HG02642 (cell line): ENCODE results near the gene GJB6.

ENCODE experiments used
- ATAC-seq: cut with Tn5 transposase; IDR thresholded peaks from one replicate; pipeline ENCODE4 v1.9.1; 2021; ENCODE audit warnings: mild to moderate bottlenecking; ENCODE audit not compliant: unreplicated experiment, poor library complexity

The GJB6 gene

GRCh38 chr13:20230913-20231838 is 943 bp downstream of the GJB6 start:
- ATAC-seq, result no peak

GRCh38 chr13:20227730-20228129 is 4.4 kb downstream of the GJB6 start:
- ATAC-seq, result no peak

GRCh38 chr13:20227288-20227687 is 4.8 kb downstream of the GJB6 start:
- no peak for ATAC-seq

- ATAC-seq, result no peak
Measured at GRCh38 chr13:20222553-20222952, 9.6 kb downstream of the GJB6 start.

GRCh38 chr13:20221772-20222171 is 10.3 kb downstream of the GJB6 start:
- no peak for ATAC-seq

GRCh38 chr13:20219577-20219976 is 12.5 kb downstream of the GJB6 start:
- ATAC-seq, result peak; percentile 88

GRCh38 chr13:20217168-20217567 is 15.0 kb downstream of the GJB6 start:
- no peak for ATAC-seq

- no peak for ATAC-seq
Measured at GRCh38 chr13:20209948-20210347, 22.2 kb downstream of the GJB6 start.

- no peak for ATAC-seq
Measured at GRCh38 chr13:20206698-20207235, 25.4 kb downstream of the GJB6 start.

GRCh38 chr13:20206065-20206697 is 25.9 kb downstream of the GJB6 start:
- ATAC-seq, result no peak

- no peak for ATAC-seq
Measured at GRCh38 chr13:20198781-20199180, 33.3 kb downstream of the GJB6 start.

- ATAC-seq, result no peak
Measured at GRCh38 chr13:20197361-20197834, 34.7 kb downstream of the GJB6 start.

GRCh38 chr13:20195801-20196200 is 36.3 kb downstream of the GJB6 start:
- ATAC-seq, result no peak

GRCh38 chr13:20193907-20194631 is 38.0 kb downstream of the GJB6 start:
- ATAC-seq, result no peak

GRCh38 chr13:20193162-20193906 is 38.8 kb downstream of the GJB6 start:
- no peak for ATAC-seq

- ATAC-seq, result no peak
Measured at GRCh38 chr13:20192836-20193161, 39.3 kb downstream of the GJB6 start, which contains the start of gene GJB2. Gene GJB2 (minus strand): TSS chr13:20192938. CDS start chr13:20189581, 3,357 bp downstream.

GRCh38 chr13:20192158-20192835 is 39.8 kb downstream of the GJB6 start:
- no peak for ATAC-seq

- ATAC-seq, result no peak
Measured at GRCh38 chr13:20191311-20192157, 40.6 kb downstream of the GJB6 start.
